Memory B cell (primary cell): ENCODE results near the gene C5orf47.
A peak's percentile ranks its signal among the peaks of the same experiment; 100 is the strongest.

Experiments
- ATAC-seq: fragments of 150-1000 bp; cut with Tn5 transposase; 2 replicates; pipeline ENCODE4 v1.10.0; 2021; ENCODE audit warnings: low read depth, mild to moderate bottlenecking, moderate library complexity
- DNase-seq, 2 donors: peaks; one replicate each; pipeline ENCODE4 v3.0.0; 2022; ENCODE audit warnings: low spot score in 2 of 2
- H3K27ac Mint-ChIP-seq: one replicate; pipeline ENCODE4 v1.8.0; 2022; ENCODE audit warnings: mild to moderate bottlenecking, moderate library complexity, mixed read lengths
- H3K27me3 Mint-ChIP-seq: one replicate; pipeline ENCODE4 v1.8.0; 2022; ENCODE audit warnings: mixed read lengths
- H3K36me3 Mint-ChIP-seq: one replicate; pipeline ENCODE4 v1.8.0; 2022; ENCODE audit warnings: mild to moderate bottlenecking, mixed read lengths
- H3K4me1 Mint-ChIP-seq: one replicate; pipeline ENCODE4 v1.8.0; 2022; ENCODE audit warnings: mixed read lengths
- H3K4me3 Mint-ChIP-seq: one replicate; pipeline ENCODE4 v1.8.0; 2022; ENCODE audit warnings: mild to moderate bottlenecking, moderate library complexity, mixed read lengths
- H3K9me3 Mint-ChIP-seq: one replicate; pipeline ENCODE4 v1.8.0; 2022; ENCODE audit warnings: mixed read lengths

Gene C5orf47

DNA sequence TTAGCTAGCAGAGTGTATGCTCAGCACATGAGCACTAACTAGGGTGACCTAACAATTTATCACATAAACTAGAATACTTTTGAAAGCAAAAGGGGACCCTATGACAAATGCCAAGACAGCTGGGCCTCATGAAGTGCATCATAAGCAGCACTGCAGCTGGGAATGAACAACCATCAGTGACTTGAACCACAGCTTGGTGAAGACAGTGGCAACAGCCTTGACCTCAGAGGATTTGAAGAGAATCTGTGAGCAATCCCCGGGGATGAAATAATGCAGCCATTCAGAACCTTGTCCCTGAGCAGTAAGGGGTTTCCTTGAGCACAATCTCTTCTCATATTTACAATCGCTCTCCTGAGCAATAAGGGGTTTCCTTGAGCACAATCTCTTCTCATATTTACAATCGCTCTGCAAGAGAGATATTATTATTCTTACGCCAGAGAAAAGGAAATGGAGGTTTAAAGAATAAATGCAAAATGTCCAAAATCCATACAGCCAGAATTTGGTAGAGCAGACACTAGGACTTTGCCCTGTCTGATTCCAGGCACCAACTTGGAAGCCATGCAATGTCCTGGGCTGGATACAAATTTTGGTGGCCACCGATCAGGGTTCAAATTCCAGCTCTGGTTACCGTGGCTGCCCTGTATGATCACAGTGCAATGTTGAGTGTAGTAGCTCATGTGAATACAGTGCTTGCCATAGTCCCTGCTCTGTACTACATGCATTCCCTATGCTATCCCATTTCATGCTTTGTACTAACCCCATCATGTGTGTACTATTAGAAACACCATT is 55.7 kb downstream of the C5orf47 start:
- H3K4me1 Mint-ChIP-seq = no peaks in the 10 kb centered on the region
- H3K27me3 Mint-ChIP-seq = peaks cover 14% of the 10 kb centered on the region
- ATAC-seq = no peak
- H3K36me3 Mint-ChIP-seq = no peaks in the 10 kb centered on the region
- H3K27ac Mint-ChIP-seq = no peak overlapping the region
- no peaks in the 10 kb centered on the region for H3K9me3 Mint-ChIP-seq
- H3K4me3 Mint-ChIP-seq = no peak overlapping the region
- no peak for DNase-seq

- H3K36me3 Mint-ChIP-seq = no peaks in the 10 kb centered on the region
- no peak within 1 kb of the TSS for H3K27ac Mint-ChIP-seq
- H3K9me3 Mint-ChIP-seq = no peaks in the 10 kb centered on the region
- DNase-seq = peak in 1 of 2 donors; percentile 5
- peak; percentile 42 for ATAC-seq
- H3K27me3 Mint-ChIP-seq = peaks cover 12% of the 10 kb centered on the region
- H3K4me1 Mint-ChIP-seq = no peaks in the 10 kb centered on the region
- H3K4me3 Mint-ChIP-seq = no peak within 1 kb of the TSS
Observed at GRCh38 chr5:174045470-174046025, 56.6 kb downstream of the C5orf47 start, which contains the start of gene NSG2. TSS of gene NSG2 (plus strand) at chr5:174045706. CDS start at chr5:174046756, 1,050 bp downstream.

GRCh38 chr5:174046558-174046957 is 57.6 kb downstream of the C5orf47 start:
- no peak for DNase-seq
- no peak overlapping the region for H3K4me3 Mint-ChIP-seq
- no peaks in the 10 kb centered on the region for H3K36me3 Mint-ChIP-seq
- peaks cover 19% of the 10 kb centered on the region for H3K27me3 Mint-ChIP-seq
- H3K9me3 Mint-ChIP-seq = no peaks in the 10 kb centered on the region
- H3K4me1 Mint-ChIP-seq = no peaks in the 10 kb centered on the region
- no peak overlapping the region for H3K27ac Mint-ChIP-seq
- no peak for ATAC-seq

GRCh38 chr5:174047472-174048099 is 58.6 kb downstream of the C5orf47 start:
- Mint-ChIP-seq H3K4me3 (no peak overlapping the region), H3K27me3 (peaks cover 19% of the 10 kb centered on the region), H3K36me3 (no peaks in the 10 kb centered on the region), H3K4me1 (no peaks in the 10 kb centered on the region), H3K27ac (no peak overlapping the region), H3K9me3 (no peaks in the 10 kb centered on the region)
- ATAC-seq (no peak), DNase-seq (no peak)

GRCh38 chr5:174052636-174053035 is 63.7 kb downstream of the C5orf47 start:
- no peaks in the 10 kb centered on the region for H3K9me3 Mint-ChIP-seq
- ATAC-seq (no peak), DNase-seq (no peak)
- no peak overlapping the region for H3K4me3 Mint-ChIP-seq
- H3K36me3 Mint-ChIP-seq = no peaks in the 10 kb centered on the region
- peaks cover 9% of the 10 kb centered on the region for H3K27me3 Mint-ChIP-seq
- no peak overlapping the region for H3K27ac Mint-ChIP-seq
- no peaks in the 10 kb centered on the region for H3K4me1 Mint-ChIP-seq

DNA sequence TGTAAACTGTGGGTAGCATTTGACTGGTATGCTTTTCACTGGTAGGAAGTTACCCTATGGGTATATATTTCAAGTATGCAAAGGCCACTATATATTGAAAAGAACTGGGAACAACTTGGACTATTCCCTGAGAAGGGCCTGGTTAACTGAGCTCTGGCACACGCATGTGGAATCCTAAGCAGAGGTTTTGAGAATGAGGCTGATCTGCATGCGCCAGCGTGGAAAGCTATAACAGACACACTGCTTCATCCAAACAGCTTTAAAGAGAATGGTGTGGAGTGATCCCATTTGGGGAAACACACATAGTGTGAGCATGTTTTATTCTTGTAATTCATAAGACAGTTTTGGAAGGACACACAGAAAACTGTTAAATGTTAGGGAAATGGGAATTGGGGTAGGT is 64.9 kb downstream of the C5orf47 start:
- no peak for ATAC-seq
- H3K4me3 Mint-ChIP-seq = no peak overlapping the region
- no peak overlapping the region for H3K27ac Mint-ChIP-seq
- peaks cover 14% of the 10 kb centered on the region for H3K27me3 Mint-ChIP-seq
- H3K9me3 Mint-ChIP-seq = no peaks in the 10 kb centered on the region
- no peaks in the 10 kb centered on the region for H3K36me3 Mint-ChIP-seq
- no peak for DNase-seq
- no peaks in the 10 kb centered on the region for H3K4me1 Mint-ChIP-seq
